ENCODE measurements around the gene VAMP3. TPM values are rescaled to one million over a fixed set of nuclear protein-coding genes. Genes with fewer than 3 reads are reported as not detected.

The VAMP3 gene
- total RNA-seq, 1 experiment from 2014 or later = 77.8 TPM

DNA sequence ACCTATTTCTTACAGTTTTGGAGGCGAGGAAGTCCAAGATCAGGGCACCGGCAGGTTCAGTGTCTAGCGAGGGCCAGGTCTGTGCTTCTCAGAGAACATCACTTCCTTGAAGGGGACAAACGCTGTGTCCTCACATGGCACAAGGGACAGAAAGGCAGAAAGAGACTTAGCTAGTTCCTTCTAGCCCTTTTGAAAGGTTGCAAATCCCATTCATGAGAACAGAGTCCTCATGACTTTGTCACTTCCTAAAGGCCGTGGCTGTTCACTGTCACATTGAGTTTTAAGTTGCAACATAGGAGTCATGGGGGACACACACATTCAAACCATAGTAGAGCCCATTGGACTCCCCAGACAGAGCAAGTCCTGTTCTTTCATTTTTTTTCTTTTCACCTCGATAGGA, 40.4 kb downstream of the VAMP3 start:
- POLR2A ChIA-PET = no interaction called here
- CTCF ChIA-PET = no interaction called here
- no TSS peak for BruUV-seq (replicated peaks)

DNA sequence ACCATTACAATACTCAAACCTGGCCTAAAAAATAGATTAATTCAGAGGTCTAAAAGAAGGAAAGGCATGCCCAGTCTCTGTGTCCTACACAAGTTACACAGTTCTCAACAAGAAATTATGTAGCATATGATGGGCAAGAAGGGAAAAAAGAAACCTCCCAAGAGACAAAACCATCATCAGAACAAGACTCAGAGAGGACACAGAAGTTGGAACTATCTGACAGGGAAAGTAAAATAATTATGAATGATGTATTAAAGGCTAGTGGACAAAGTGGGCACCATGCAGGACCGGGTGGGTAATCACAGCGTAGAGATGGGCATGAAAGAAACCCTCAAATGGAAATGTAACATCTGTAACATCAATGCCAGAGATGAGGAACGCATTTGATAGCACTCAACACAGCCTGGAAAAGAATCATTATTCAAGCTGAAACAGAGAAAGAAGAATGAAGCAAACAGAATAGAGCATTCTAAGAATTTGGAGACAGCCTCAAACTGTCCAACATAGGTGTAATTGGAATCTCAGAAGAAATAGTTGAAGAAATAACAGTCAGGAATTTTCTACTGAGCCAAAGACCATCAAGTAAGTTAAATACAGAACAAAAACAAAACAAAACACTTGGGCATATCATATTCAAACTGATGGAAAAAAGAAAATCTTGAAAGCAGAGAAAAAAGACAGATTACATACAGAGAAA, 42.7 kb downstream of the VAMP3 start:
- H3K4me3 ChIP-seq (ENCODE audit: low read depth, low read length) = no peak overlapping the region
- Mint-ChIP-seq H3K9me3 (ENCODE audit: unreplicated experiment) (peaks cover 19% of the 10 kb centered on the region), H3K4me1 (ENCODE audit: low read depth, unreplicated experiment) (no peaks in the 10 kb centered on the region), H3K36me3 (ENCODE audit: insufficient read depth, unreplicated experiment) (peaks cover 37% of the 10 kb centered on the region), H3K27ac (ENCODE audit: unreplicated experiment) (no peak overlapping the region), H3K4me3 (ENCODE audit: unreplicated experiment) (no peak overlapping the region), H3K27me3 (ENCODE audit: insufficient read depth, unreplicated experiment) (no peaks in the 10 kb centered on the region)
- H3K36me3 ChIP-seq (ENCODE audit: control insufficient read depth, insufficient read depth, low read length) = 0 out of 2 replicates have a peak, but pooled peaks cover 1% of the 10 kb centered on the region
- ChIA-PET CTCF (no interaction called here), POLR2A (no interaction called here)
- H3K4me1 ChIP-seq = no peaks in the 10 kb centered on the region
- H3K9me3 ChIP-seq = peaks cover 17% of the 10 kb centered on the region; the same call in 1 of the 2 replicates
- BruUV-seq (replicated peaks) = no TSS peak
- TF ChIP-seq, protein P1, sequence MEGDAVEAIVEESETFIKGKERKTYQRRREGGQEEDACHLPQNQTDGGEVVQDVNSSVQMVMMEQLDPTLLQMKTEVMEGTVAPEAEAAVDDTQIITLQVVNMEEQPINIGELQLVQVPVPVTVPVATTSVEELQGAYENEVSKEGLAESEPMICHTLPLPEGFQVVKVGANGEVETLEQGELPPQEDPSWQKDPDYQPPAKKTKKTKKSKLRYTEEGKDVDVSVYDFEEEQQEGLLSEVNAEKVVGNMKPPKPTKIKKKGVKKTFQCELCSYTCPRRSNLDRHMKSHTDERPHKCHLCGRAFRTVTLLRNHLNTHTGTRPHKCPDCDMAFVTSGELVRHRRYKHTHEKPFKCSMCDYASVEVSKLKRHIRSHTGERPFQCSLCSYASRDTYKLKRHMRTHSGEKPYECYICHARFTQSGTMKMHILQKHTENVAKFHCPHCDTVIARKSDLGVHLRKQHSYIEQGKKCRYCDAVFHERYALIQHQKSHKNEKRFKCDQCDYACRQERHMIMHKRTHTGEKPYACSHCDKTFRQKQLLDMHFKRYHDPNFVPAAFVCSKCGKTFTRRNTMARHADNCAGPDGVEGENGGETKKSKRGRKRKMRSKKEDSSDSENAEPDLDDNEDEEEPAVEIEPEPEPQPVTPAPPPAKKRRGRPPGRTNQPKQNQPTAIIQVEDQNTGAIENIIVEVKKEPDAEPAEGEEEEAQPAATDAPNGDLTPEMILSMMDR (IDR thresholded peaks at IDR 0.05; ENCODE audit: insufficient read depth in 1 of 2, low read depth in 1 of 2, low read length in 1 of 2, severe bottlenecking in 1 of 2, unreplicated experiment in 1 of 2) = no peak
- intact Hi-C loops (cut with micrococcal nuclease; ENCODE audit: unreplicated experiment) = no loop called here
- DNase-seq = no peak
- no peaks in the 10 kb centered on the region for H3K27me3 ChIP-seq (replicated peaks; ENCODE audit: control insufficient read depth, insufficient read depth, low read length)

More for the DNA sequence above, 40.4 kb downstream of the VAMP3 start:
- H3K27me3 ChIP-seq (replicated peaks; ENCODE audit: control insufficient read depth, insufficient read depth, low read length) = no peaks in the 10 kb centered on the region
- H3K4me1 ChIP-seq = no peaks in the 10 kb centered on the region
- no peaks in the 10 kb centered on the region for H3K4me1 Mint-ChIP-seq (ENCODE audit: low read depth, unreplicated experiment)
- H3K27ac Mint-ChIP-seq (ENCODE audit: unreplicated experiment) = no peak overlapping the region
- H3K27me3 Mint-ChIP-seq (ENCODE audit: insufficient read depth, unreplicated experiment) = no peaks in the 10 kb centered on the region
- peaks cover 19% of the 10 kb centered on the region for H3K9me3 Mint-ChIP-seq (ENCODE audit: unreplicated experiment)
- TF ChIP-seq, protein P1 (IDR thresholded peaks at IDR 0.05; ENCODE audit: insufficient read depth in 1 of 2, low read depth in 1 of 2, low read length in 1 of 2, severe bottlenecking in 1 of 2, unreplicated experiment in 1 of 2) = no peak
- H3K36me3 Mint-ChIP-seq (ENCODE audit: insufficient read depth, unreplicated experiment) = peaks cover 37% of the 10 kb centered on the region
- H3K36me3 ChIP-seq (ENCODE audit: control insufficient read depth, insufficient read depth, low read length) = 0 out of 2 replicates have a peak, but pooled peaks cover 1% of the 10 kb centered on the region
- intact Hi-C loops (cut with micrococcal nuclease; ENCODE audit: unreplicated experiment) = no loop called here
- peaks cover 17% of the 10 kb centered on the region; the same call in 1 of the 2 replicates for H3K9me3 ChIP-seq
- no peak overlapping the region for H3K4me3 Mint-ChIP-seq (ENCODE audit: unreplicated experiment)
- no peak overlapping the region for H3K4me3 ChIP-seq (ENCODE audit: low read depth, low read length)
- no peak for DNase-seq

DNA sequence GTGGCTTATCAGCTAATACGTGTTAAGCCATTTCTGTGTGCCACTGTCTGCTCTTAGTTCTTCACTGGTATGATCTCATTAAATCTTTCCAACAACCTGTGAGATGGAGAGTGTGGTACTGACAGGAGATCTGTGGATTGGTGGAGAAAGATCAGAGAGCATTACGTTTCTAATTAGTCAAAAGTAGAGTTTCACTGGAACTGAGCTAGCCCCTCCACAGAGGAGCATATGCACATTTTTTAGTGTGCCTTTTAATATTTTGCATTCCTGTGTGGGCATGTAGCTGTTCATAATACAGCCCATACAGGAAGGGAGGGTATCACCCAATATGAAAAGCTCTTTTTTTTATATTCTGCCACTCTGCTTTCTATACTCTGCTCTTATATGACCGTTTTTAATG, 50.2 kb downstream of the VAMP3 start:
- H3K4me1 ChIP-seq = no peaks in the 10 kb centered on the region
- DNase-seq = no peak
- peaks cover 15% of the 10 kb centered on the region for H3K36me3 Mint-ChIP-seq (ENCODE audit: insufficient read depth, unreplicated experiment)
- no peak overlapping the region for H3K4me3 Mint-ChIP-seq (ENCODE audit: unreplicated experiment)
- no peaks in the 10 kb centered on the region for H3K27me3 Mint-ChIP-seq (ENCODE audit: insufficient read depth, unreplicated experiment)
- no peak overlapping the region for H3K27ac Mint-ChIP-seq (ENCODE audit: unreplicated experiment)
- no peaks in the 10 kb centered on the region for H3K9me3 ChIP-seq
- intact Hi-C loops (cut with micrococcal nuclease; ENCODE audit: unreplicated experiment) = no loop called here
- no TSS peak for BruUV-seq (replicated peaks)
- no peak overlapping the region for H3K4me3 ChIP-seq (ENCODE audit: low read depth, low read length)
- no peaks in the 10 kb centered on the region for H3K27me3 ChIP-seq (replicated peaks; ENCODE audit: control insufficient read depth, insufficient read depth, low read length)
- H3K4me1 Mint-ChIP-seq (ENCODE audit: low read depth, unreplicated experiment) = no peaks in the 10 kb centered on the region
- POLR2A ChIA-PET = no interaction called here
- H3K9me3 Mint-ChIP-seq (ENCODE audit: unreplicated experiment) = no peaks in the 10 kb centered on the region
- CTCF ChIA-PET = no interaction called here
- no peaks in the 10 kb centered on the region; the same call in 1 of the 2 replicates for H3K36me3 ChIP-seq (ENCODE audit: control insufficient read depth, insufficient read depth, low read length)
- TF ChIP-seq, protein P1 (IDR thresholded peaks at IDR 0.05; ENCODE audit: insufficient read depth in 1 of 2, low read depth in 1 of 2, low read length in 1 of 2, severe bottlenecking in 1 of 2, unreplicated experiment in 1 of 2) = no peak

All from Caco-2 (cell line).